Mesendoderm (in vitro differentiated cells): ENCODE results near the gene PRKAA2.
A peak's percentile ranks its signal among the peaks of the same experiment; 100 is the strongest.

ENCODE experiments used
- DNase-seq: peaks from one replicate; pipeline ENCODE4 v3.0.0; 2013
- H2AK5ac ChIP-seq: 2 replicates; pipeline ENCODE4 v1.6.1; 2013; ENCODE audit warnings: low read length, inconsistent platforms
- H2BK120ac ChIP-seq: 2 replicates; pipeline ENCODE4 v1.6.1; 2013; ENCODE audit warnings: low read depth, mild to moderate bottlenecking, low read length, moderate library complexity, mixed read lengths
- H2BK15ac ChIP-seq: replicated peaks from 2 replicates; pipeline ENCODE4 v1.6.1; 2013; ENCODE audit warnings: low read depth, mild to moderate bottlenecking, moderate library complexity
- H2BK5ac ChIP-seq: 2 replicates; pipeline ENCODE4 v1.6.1; 2013; ENCODE audit warnings: low read length, inconsistent platforms
- H3K18ac ChIP-seq: 2 replicates; pipeline ENCODE4 v1.6.1; 2013; ENCODE audit warnings: mild to moderate bottlenecking, low read length, mixed read lengths
- H3K23ac ChIP-seq: one replicate; pipeline ENCODE4 v1.6.1; 2013; ENCODE audit warnings: low read length
- H3K27ac ChIP-seq: 2 replicates; pipeline ENCODE4 v1.5.1; 2013; ENCODE audit warnings: low read depth, mild to moderate bottlenecking, inconsistent platforms, low read length, moderate library complexity
- H3K27me3 ChIP-seq: 2 replicates; pipeline ENCODE4 v1.6.1; 2013; ENCODE audit warnings: low read length, control low read depth, mild to moderate bottlenecking, inconsistent platforms; ENCODE audit not compliant: insufficient read depth, poor library complexity
- H3K36me3 ChIP-seq: 2 replicates; pipeline ENCODE4 v1.6.1; 2013; ENCODE audit warnings: low read length, inconsistent platforms; ENCODE audit not compliant: control insufficient read depth, insufficient read depth
- H3K4ac ChIP-seq: one replicate; pipeline ENCODE4 v1.6.1; 2013; ENCODE audit warnings: low read depth, mild to moderate bottlenecking, low read length, moderate library complexity
- H3K4me1 ChIP-seq: 2 replicates; pipeline ENCODE4 v1.6.1; 2013; ENCODE audit warnings: low read depth, low read length, inconsistent platforms; ENCODE audit not compliant: control insufficient read depth
- H3K4me2 ChIP-seq: 2 replicates; pipeline ENCODE4 v1.6.1; 2013; ENCODE audit warnings: low read length
- H3K4me3 ChIP-seq: 2 replicates; pipeline ENCODE4 v1.5.1; 2013; ENCODE audit warnings: mild to moderate bottlenecking, low read length
- H3K56ac ChIP-seq: one replicate; pipeline ENCODE4 v1.6.1; 2013; ENCODE audit warnings: low read length
- H3K79me1 ChIP-seq: 2 replicates; pipeline ENCODE4 v1.6.1; 2013; ENCODE audit warnings: low read length, inconsistent platforms
- H3K79me2 ChIP-seq: 2 replicates; pipeline ENCODE4 v1.6.1; 2013; ENCODE audit warnings: mild to moderate bottlenecking, low read length; ENCODE audit not compliant: control insufficient read depth, insufficient read depth
- H3K9ac ChIP-seq: 2 replicates; pipeline ENCODE4 v1.6.1; 2013; ENCODE audit warnings: low read length, inconsistent platforms
- H4K5ac ChIP-seq: one replicate; pipeline ENCODE4 v1.6.1; 2013; ENCODE audit warnings: low read length
- H4K8ac ChIP-seq: one replicate; pipeline ENCODE4 v1.6.1; 2013; ENCODE audit warnings: low read depth, mild to moderate bottlenecking, control low read depth, low read length, moderate library complexity
- WGBS: extraction: QIAGEN DNeasy Blood & Tissue Kit; methylation state at CpG from one replicate; pipeline ENCODE4 v1.1.7; 2013; ENCODE audit warnings: low lambda C conversion rate, missing lambda C conversion rate; ENCODE audit not compliant: insufficient coverage; ENCODE audit errors: extremely low coverage; 5-methylcytosine and 5-hydroxymethylcytosine counted together

Gene PRKAA2

DNA sequence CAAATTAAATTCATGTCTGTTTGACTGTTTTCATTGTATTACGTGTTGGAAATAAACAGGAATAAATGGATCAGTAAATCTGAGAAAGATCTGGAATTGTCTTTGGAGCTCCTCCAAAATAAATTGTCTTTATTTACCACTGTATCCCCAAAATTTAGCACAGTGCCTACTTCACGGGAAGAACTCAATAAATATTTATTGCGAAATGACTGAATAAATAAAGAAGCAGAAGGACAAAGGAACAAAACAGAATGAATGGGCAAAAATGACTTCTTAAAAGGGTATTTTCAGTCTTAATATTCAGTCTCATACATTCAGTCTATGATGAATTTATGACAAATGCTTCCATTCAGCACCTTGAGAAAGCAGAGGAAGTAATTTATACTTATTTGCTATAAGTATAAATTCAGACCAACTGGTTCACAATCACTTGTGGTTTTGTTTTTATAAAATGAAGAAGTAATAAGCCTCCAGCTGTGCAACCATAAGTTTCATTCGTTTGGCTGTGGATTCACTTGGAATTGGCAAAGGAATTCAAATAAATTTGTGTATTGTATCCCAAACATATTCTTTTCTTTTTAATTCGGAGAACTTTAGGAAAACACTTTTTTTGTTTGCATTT is 19.2 kb upstream of the PRKAA2 start:
- no peak overlapping the region for H3K9ac ChIP-seq
- H4K8ac ChIP-seq: no peak overlapping the region
- no peak overlapping the region for H2BK120ac ChIP-seq
- H3K4me2 ChIP-seq: no peak overlapping the region
- H3K23ac ChIP-seq: no peak overlapping the region
- H3K27me3 ChIP-seq: no peaks in the 10 kb centered on the region
- DNase-seq: no peak
- H2BK15ac ChIP-seq: no peak overlapping the region
- H3K4me3 ChIP-seq: no peak overlapping the region
- no peaks in the 10 kb centered on the region for H3K4me1 ChIP-seq
- H3K27ac ChIP-seq: no peak overlapping the region
- no peak overlapping the region for H3K4ac ChIP-seq
- H3K56ac ChIP-seq: no peak overlapping the region
- no peak overlapping the region for H4K5ac ChIP-seq
- no peaks in the 10 kb centered on the region for H3K36me3 ChIP-seq
- no peak overlapping the region for H2BK5ac ChIP-seq
- no peak overlapping the region for H3K18ac ChIP-seq
- no peak overlapping the region for H2AK5ac ChIP-seq
- H3K79me2 ChIP-seq: no peaks in the 10 kb centered on the region
- no CpG with 5 or more reads among the region's 5 CpGs for WGBS
- H3K79me1 ChIP-seq: no peaks in the 10 kb centered on the region

GRCh38 chr1:56626546-56626945 is 18.6 kb upstream of the PRKAA2 start:
- no peak overlapping the region for H2BK5ac ChIP-seq
- no peak overlapping the region for H3K56ac ChIP-seq
- H4K8ac ChIP-seq: no peak overlapping the region
- H4K5ac ChIP-seq: no peak overlapping the region
- no peak overlapping the region for H2BK15ac ChIP-seq
- H3K27ac ChIP-seq: no peak overlapping the region
- no peaks in the 10 kb centered on the region for H3K36me3 ChIP-seq
- H2AK5ac ChIP-seq: no peak overlapping the region
- no peak overlapping the region for H3K9ac ChIP-seq
- H3K27me3 ChIP-seq: no peaks in the 10 kb centered on the region
- H3K4me1 ChIP-seq: no peaks in the 10 kb centered on the region
- H3K4ac ChIP-seq: no peak overlapping the region
- H3K4me2 ChIP-seq: no peak overlapping the region
- DNase-seq: no peak
- no peaks in the 10 kb centered on the region for H3K79me1 ChIP-seq
- H3K23ac ChIP-seq: no peak overlapping the region
- H3K79me2 ChIP-seq: no peaks in the 10 kb centered on the region
- H3K4me3 ChIP-seq: no peak overlapping the region
- no peak overlapping the region for H2BK120ac ChIP-seq
- no peak overlapping the region for H3K18ac ChIP-seq

DNA sequence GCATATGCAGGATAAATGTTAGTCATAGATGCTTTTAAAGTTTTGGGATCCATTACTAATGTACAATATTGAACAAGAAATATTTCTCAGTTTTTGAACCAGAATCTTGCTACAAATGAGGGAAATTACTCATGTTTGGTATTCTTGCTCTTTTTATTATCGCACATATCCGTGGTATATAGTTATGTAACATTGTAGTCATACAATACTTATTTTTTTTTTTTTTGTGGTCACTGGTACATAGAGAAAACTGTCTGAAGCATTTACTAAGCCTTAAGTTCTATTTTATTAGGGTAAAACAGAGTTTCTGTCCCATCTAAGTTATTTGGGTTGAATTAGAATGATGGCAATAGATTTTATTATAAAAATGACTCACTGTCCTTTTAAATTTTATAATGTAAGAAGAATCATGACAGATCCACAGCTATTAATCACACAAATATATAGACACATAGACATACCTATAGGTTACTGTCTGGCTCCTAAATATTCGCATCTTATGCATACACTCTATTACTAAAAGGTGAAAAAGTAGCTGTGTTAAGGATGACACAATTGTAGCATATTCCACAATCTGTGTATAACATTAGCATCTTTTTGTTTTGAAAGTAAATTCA is 18.0 kb upstream of the PRKAA2 start:
- Histone ChIP-seq H3K36me3 (no peaks in the 10 kb centered on the region), H3K23ac (no peak overlapping the region), H3K4ac (no peak overlapping the region), H3K4me2 (no peak overlapping the region), H3K9ac (no peak overlapping the region), H3K79me2 (no peaks in the 10 kb centered on the region), H3K79me1 (no peaks in the 10 kb centered on the region), H2BK15ac (no peak overlapping the region), H3K18ac (no peak overlapping the region), H2BK120ac (no peak overlapping the region), H3K27me3 (no peaks in the 10 kb centered on the region), H2AK5ac (no peak overlapping the region), H3K27ac (no peak overlapping the region), H4K5ac (no peak overlapping the region), H3K4me3 (no peak overlapping the region), H3K4me1 (no peaks in the 10 kb centered on the region), H3K56ac (no peak overlapping the region), H4K8ac (no peak overlapping the region), H2BK5ac (no peak overlapping the region)
- WGBS: no CpG with 5 or more reads among the region's 3 CpGs
- no peak for DNase-seq

DNA sequence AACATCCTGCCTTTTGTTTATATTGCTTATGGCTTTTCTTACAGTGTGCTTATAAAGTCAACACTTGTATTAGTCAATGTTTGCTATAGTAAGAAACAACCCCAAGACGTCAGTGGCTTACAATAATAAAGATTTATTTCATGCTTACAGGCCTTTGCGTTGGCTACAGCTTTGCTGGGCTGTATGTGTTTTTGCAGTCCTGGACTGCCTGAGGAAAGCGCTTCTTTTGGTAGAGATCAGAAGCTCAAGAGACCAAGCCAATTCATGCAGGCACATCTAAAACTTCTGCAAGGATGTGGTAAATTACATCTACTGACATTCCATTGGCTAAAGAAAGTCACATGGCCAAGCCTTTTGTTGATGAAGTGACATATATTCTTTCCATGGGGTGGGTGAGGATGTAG is 17.5 kb upstream of the PRKAA2 start:
- H3K36me3 ChIP-seq: no peaks in the 10 kb centered on the region
- H3K4ac ChIP-seq: no peak overlapping the region
- no peaks in the 10 kb centered on the region for H3K27me3 ChIP-seq
- peak; percentile 33 for DNase-seq
- H2BK5ac ChIP-seq: no peak overlapping the region
- no peak overlapping the region for H3K56ac ChIP-seq
- H3K23ac ChIP-seq: no peak overlapping the region
- no peak overlapping the region for H4K5ac ChIP-seq
- no peak overlapping the region for H3K9ac ChIP-seq
- H2BK15ac ChIP-seq: no peak overlapping the region
- no CpG with 5 or more reads among the region's 3 CpGs for WGBS
- no peak overlapping the region for H2BK120ac ChIP-seq
- no peaks in the 10 kb centered on the region for H3K79me1 ChIP-seq
- H3K4me2 ChIP-seq: no peak overlapping the region
- H3K4me1 ChIP-seq: no peaks in the 10 kb centered on the region
- no peak overlapping the region for H4K8ac ChIP-seq
- H3K27ac ChIP-seq: no peak overlapping the region
- H3K18ac ChIP-seq: no peak overlapping the region
- H3K4me3 ChIP-seq: no peak overlapping the region
- H3K79me2 ChIP-seq: no peaks in the 10 kb centered on the region
- H2AK5ac ChIP-seq: no peak overlapping the region

DNA sequence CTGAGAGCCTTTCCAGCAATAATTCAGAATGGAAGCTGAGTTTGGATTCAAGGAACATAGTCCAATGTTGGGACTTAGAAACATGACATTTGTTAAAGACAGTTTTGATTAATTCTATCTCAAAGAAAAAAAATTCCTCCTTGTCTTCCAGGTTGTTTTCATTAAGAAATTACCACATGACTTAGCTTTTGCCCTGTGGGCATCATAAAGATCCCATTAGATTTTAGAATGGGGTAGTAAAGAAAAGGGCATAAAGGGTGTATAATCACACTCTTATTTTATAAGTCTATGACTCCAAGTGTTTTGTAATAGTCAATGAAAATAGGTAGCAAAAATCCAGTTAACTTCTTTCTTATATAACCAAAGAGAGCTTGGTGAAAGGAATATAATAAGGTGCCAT is 14.3 kb upstream of the PRKAA2 start:
- no peak overlapping the region for H3K4me3 ChIP-seq
- no peak overlapping the region for H3K4me2 ChIP-seq
- no peaks in the 10 kb centered on the region for H3K4me1 ChIP-seq
- H3K9ac ChIP-seq: no peak overlapping the region
- no peak overlapping the region for H3K56ac ChIP-seq
- H3K18ac ChIP-seq: no peak overlapping the region
- no peaks in the 10 kb centered on the region for H3K36me3 ChIP-seq
- H2BK5ac ChIP-seq: no peak overlapping the region
- H2AK5ac ChIP-seq: no peak overlapping the region
- no peak overlapping the region for H3K23ac ChIP-seq
- H3K27ac ChIP-seq: no peak overlapping the region
- H3K79me1 ChIP-seq: no peaks in the 10 kb centered on the region
- H3K79me2 ChIP-seq: no peaks in the 10 kb centered on the region
- H4K5ac ChIP-seq: no peak overlapping the region
- no peak overlapping the region for H2BK120ac ChIP-seq
- H3K27me3 ChIP-seq: no peaks in the 10 kb centered on the region
- no peak overlapping the region for H3K4ac ChIP-seq
- no peak overlapping the region for H4K8ac ChIP-seq
- DNase-seq: no peak
- H2BK15ac ChIP-seq: no peak overlapping the region

DNA sequence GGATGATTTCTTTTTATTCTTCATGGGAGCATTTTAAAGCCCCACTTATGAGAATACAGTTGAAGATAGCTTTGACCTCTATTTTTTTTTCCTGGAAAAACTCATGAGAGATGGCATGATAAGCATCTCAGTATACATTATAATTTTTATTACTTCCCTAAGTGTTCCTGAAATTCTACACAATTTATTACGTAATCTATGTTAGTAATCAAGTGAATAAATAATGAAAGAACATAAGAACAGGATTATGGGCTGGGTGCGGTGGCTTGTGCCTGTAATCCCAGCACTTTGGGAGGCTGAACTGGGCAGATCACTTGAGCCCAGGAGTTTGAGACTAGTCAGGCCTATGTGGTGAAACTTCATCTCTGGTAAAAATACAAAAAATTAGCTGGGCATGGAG is 13.2 kb upstream of the PRKAA2 start:
- Histone ChIP-seq H4K8ac (no peak overlapping the region), H3K27me3 (no peaks in the 10 kb centered on the region), H2BK5ac (no peak overlapping the region), H3K4me1 (no peaks in the 10 kb centered on the region), H3K79me1 (no peaks in the 10 kb centered on the region), H3K56ac (no peak overlapping the region), H3K4me2 (no peak overlapping the region), H3K4ac (no peak overlapping the region), H4K5ac (no peak overlapping the region), H3K23ac (no peak overlapping the region), H2BK15ac (no peak overlapping the region), H2BK120ac (no peak overlapping the region), H3K18ac (no peak overlapping the region), H2AK5ac (no peak overlapping the region), H3K4me3 (no peak overlapping the region), H3K9ac (no peak overlapping the region), H3K79me2 (no peaks in the 10 kb centered on the region), H3K36me3 (no peaks in the 10 kb centered on the region), H3K27ac (no peak overlapping the region)
- no peak for DNase-seq
- no CpG with 5 or more reads among the region's 2 CpGs for WGBS
